ENCODE data around the gene PTCH2.
"Not testable (repeated sequence)": the region's sequence is repeated elsewhere in the genome, so short reads cannot be mapped to it uniquely, and the experiment has no call there.

The PTCH2 gene

GRCh38 chr1:44835738-44836675 is 7.0 kb downstream of the PTCH2 start:
- DNase-seq, result peak; percentile 50

- DNase-seq, result no peak
Observed at GRCh38 chr1:44834328-44834727, 8.7 kb downstream of the PTCH2 start.

- DNase-seq, result no peak
Observed at GRCh38 chr1:44832056-44832705, 10.9 kb downstream of the PTCH2 start.

GRCh38 chr1:44831516-44831915 is 11.5 kb downstream of the PTCH2 start:
- DNase-seq, result no peak

DNA sequence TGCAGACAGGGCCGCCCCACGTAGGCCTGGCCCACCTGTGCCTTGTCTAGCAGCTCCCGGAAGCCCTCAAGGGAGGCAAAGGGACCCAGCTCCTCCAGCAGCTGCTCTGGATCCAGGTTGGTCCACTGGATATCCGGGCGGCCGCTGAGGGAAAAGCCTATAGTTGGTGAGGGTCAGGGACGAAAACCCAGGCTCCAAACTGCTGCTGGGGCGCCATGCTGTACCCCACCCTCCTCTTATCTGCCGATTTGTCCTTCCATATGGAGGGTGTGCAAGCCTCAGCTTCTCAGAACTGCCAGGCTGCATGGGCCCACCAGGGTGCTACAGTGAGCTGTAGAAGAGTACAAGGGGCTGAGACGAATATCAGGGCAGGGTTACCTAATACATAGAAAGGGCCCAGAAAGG is 12.2 kb downstream of the PTCH2 start:
- no peak for DNase-seq

- DNase-seq, result no peak
Observed at GRCh38 chr1:44829506-44830384, 13.3 kb downstream of the PTCH2 start.

- no peak for DNase-seq
Observed at GRCh38 chr1:44828841-44829440, 14.1 kb downstream of the PTCH2 start.

- DNase-seq, result no peak
Observed at GRCh38 chr1:44828003-44828651, 14.9 kb downstream of the PTCH2 start.

- no peak for DNase-seq
Observed at GRCh38 chr1:44827197-44828002, 15.7 kb downstream of the PTCH2 start.

- DNase-seq, result no peak
Observed at GRCh38 chr1:44826375-44827196, 16.5 kb downstream of the PTCH2 start.

DNA sequence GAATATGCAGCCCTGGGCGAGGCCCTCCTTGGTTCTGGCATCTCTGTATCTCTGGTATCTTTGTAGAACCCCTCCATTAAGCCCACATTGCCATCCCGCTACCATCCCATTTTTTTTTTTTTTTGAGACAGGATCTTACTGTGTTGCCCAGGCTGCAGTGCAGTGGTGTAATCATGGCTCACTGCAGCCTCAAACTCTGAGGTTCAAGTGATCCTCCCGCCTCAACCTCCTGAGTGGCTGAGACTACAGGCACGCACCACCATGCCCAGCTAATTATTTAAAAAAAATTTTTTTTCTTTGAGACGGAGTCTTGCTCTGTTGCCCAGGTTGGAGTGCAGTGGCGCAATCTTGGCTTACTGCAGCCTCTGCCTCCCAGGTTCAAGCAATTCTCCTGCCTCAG is 18.7 kb downstream of the PTCH2 start:
- DNase-seq, result not testable (repeated sequence)

- no peak for DNase-seq
Observed at GRCh38 chr1:44822981-44823451, 20.0 kb downstream of the PTCH2 start.

- no peak for DNase-seq
Observed at GRCh38 chr1:44822131-44822701, 20.8 kb downstream of the PTCH2 start.

- DNase-seq, result no peak
Observed at GRCh38 chr1:44821240-44821715, 21.8 kb downstream of the PTCH2 start.

GRCh38 chr1:44820328-44821239 is 22.5 kb downstream of the PTCH2 start:
- DNase-seq, result no peak

- DNase-seq, result no peak
Observed at GRCh38 chr1:44819608-44820327, 23.3 kb downstream of the PTCH2 start.

DNA sequence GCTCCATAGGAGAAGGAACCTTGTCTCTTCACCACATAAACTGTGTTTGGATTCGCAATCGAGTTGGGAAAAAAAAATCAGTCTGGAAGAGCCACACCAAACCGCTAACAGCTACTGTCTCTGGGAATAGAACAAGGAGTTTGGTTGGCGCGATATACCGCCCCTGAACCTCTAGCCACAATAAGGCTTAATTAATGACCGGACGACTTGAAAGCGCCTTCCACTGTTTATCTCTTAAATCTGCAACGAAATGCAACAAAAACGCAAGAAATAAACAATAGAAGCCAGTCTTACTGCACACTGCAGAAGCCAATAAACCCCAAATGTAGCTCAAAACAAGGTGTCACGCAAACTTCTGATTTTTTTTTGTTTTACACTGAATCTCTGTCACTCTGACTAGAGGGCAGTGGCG is 23.9 kb downstream of the PTCH2 start:
- DNase-seq, result no peak

Measured in NCI-H446 treated with DMSO at 0.1 percent for 48 hours (cell line).